HepG2 (cell line): ENCODE measurements around the gene HCFC2. TPM values are rescaled to one million over a fixed set of nuclear protein-coding genes. Genes with fewer than 3 reads are reported as not detected.
A peak's percentile ranks its signal among the peaks of the same experiment; 100 is the strongest.

Experiments
- AHDC1 ChIP-seq: sonication (generic); formaldehyde crosslinking; IDR thresholded peaks from 2 replicates; pipeline ENCODE4 v1.5.1; 2020; ENCODE audit warnings: mild to moderate bottlenecking, missing genetic modification reagents, borderline replicate concordance
- E2F1 ChIP-seq: sonication (generic); formaldehyde crosslinking; IDR thresholded peaks from 2 replicates; pipeline ENCODE4 v1.5.0; 2020; ENCODE audit warnings: missing genetic modification reagents
- ERF ChIP-seq: IDR thresholded peaks from 2 replicates; pipeline ENCODE4 v1.6.1; 2018; ENCODE audit warnings: missing biosample characterization, missing genetic modification reagents
- FOXK1 ChIP-seq: sonication (generic); formaldehyde crosslinking; IDR thresholded peaks from 2 replicates; pipeline ENCODE4 v1.4.0; 2020; ENCODE audit warnings: low read depth, missing genetic modification reagents, borderline replicate concordance
- MATR3 ChIP-seq: sonication (generic); formaldehyde crosslinking; IDR thresholded peaks from 2 replicates; pipeline ENCODE4 v1.4.0; 2020; ENCODE audit warnings: missing genetic modification reagents
- MYC ChIP-seq: sonication (generic); formaldehyde crosslinking; IDR thresholded peaks from 2 replicates; pipeline ENCODE4 v1.9.0; 2021; ENCODE audit warnings: missing genetic modification reagents, borderline replicate concordance
- NRL ChIP-seq: sonication (generic); formaldehyde crosslinking; IDR thresholded peaks from 2 replicates; pipeline ENCODE4 v1.5.0; 2020; ENCODE audit warnings: missing genetic modification reagents, mild to moderate bottlenecking, moderate library complexity, borderline replicate concordance
- POLR2A ChIP-seq, 2 experiments: IDR thresholded peaks; 2 replicates each; pipeline ENCODE4 v1.6.1; 2011; ENCODE audit warnings: low read depth in 2 of 2, low read length in 2 of 2, mild to moderate bottlenecking in 1 of 2, moderate library complexity in 1 of 2; ENCODE audit not compliant: insufficient read depth in 1 of 2
- ZBTB20 ChIP-seq: sonication (generic); formaldehyde crosslinking; IDR thresholded peaks from 2 replicates; pipeline ENCODE4 v1.8.1; 2023; ENCODE audit warnings: missing genetic modification reagents, low read depth, mild to moderate bottlenecking, borderline replicate concordance
- ZBTB46 ChIP-seq: sonication (generic); formaldehyde crosslinking; IDR thresholded peaks from 2 replicates; pipeline ENCODE4 v1.4.0; 2020; ENCODE audit warnings: mild to moderate bottlenecking, missing genetic modification reagents, borderline replicate concordance
- ZFP91 ChIP-seq: sonication (generic); formaldehyde crosslinking; IDR thresholded peaks from 2 replicates; pipeline ENCODE4 v1.9.0; 2022; ENCODE audit warnings: missing genetic modification reagents, mild to moderate bottlenecking, borderline replicate concordance
- ZIK1 ChIP-seq: sonication (generic); formaldehyde crosslinking; IDR thresholded peaks from 2 replicates; pipeline ENCODE4 v1.5.0; 2020; ENCODE audit warnings: mild to moderate bottlenecking, low read depth, missing genetic modification reagents, borderline replicate concordance
- ZNF33A ChIP-seq: sonication (generic); formaldehyde crosslinking; IDR thresholded peaks from 2 replicates; pipeline ENCODE4 v1.5.1; 2020; ENCODE audit warnings: missing genetic modification reagents, mild to moderate bottlenecking, moderate library complexity, borderline replicate concordance
- ZNF350 ChIP-seq: sonication (generic); formaldehyde crosslinking; IDR thresholded peaks from 2 replicates; pipeline ENCODE4 v1.4.0; 2020; ENCODE audit warnings: mild to moderate bottlenecking, low read depth, missing genetic modification reagents, borderline replicate concordance
- polyA plus RNA-seq, 8 experiments: library from polyadenylated mRNA; depleted of rRNA in 3 of 8; stranded (reverse) in 7 of 8; unstranded in 1 of 8; fragments of >200 nt; fragmentation: Illumina TruSeq in 4 of 8; extraction: Trizol in 4 of 8; gene quantifications; 2 replicates each; pipeline versions ENCODE4 v1.2.1 to v1.2.3, GENCODE V29; 2011 to 2016; ENCODE audit warnings: low read depth in 4 of 8, missing spikeins in 1 of 8, mixed read lengths in 1 of 8; ENCODE audit not compliant: insufficient read depth in 1 of 8
- total RNA-seq, 5 experiments: library from RNA; depleted of rRNA; stranded (reverse); fragments of >200 nt; fragmentation: Illumina TruSeq; extraction: Trizol; gene quantifications; 2 replicates each; pipeline ENCODE4 v1.2.3, GENCODE V29; 2016; ENCODE audit warnings: low read depth in 1 of 5

The HCFC2 gene
- total and polyA plus RNA-seq, 2 of the 13 experiments (the other 11 are each of a cell fraction or from before 2014, with no cell fraction given), result 3.7 to 4.9 TPM

GRCh38 chr12:104064031-104064841, at the start of gene HCFC2 (continued):
- 0 out of 2 replicates have a peak, but pooled peaks have one; percentile 39 for TF ChIP-seq ZBTB20 (CRISPR knock-in tag)
- TF ChIP-seq ZIK1 (CRISPR knock-in tag), result peak; percentile 41; the same call in 1 of the 2 replicates
- no peak for TF ChIP-seq ZNF33A (CRISPR knock-in tag)
- peak; percentile 47 to 73; a peak in 2 of 4 replicates for TF ChIP-seq POLR2A (IDR thresholded peaks at IDR 0.05; ENCODE audit: insufficient read depth in 1 of 2, low read depth in 2 of 2, low read length in 2 of 2)
- TF ChIP-seq ZBTB46 (CRISPR knock-in tag), result no peak
- peak; percentile 50 for TF ChIP-seq ZNF350 (CRISPR knock-in tag)
- TF ChIP-seq E2F1 (CRISPR knock-in tag), result peak; percentile 18; the same call in 1 of the 2 replicates
- peak; percentile 63; the same call in 1 of the 2 replicates for TF ChIP-seq NRL (CRISPR knock-in tag)
- peak; percentile 27; the same call in 1 of the 2 replicates for TF ChIP-seq AHDC1
- TF ChIP-seq MYC, result peak; percentile 80; the same call in 1 of the 2 replicates
- TF ChIP-seq MATR3 (CRISPR knock-in tag), result no peak
- peak; percentile 64; the same call in 1 of the 2 replicates for TF ChIP-seq ERF (CRISPR knock-in tag)
- no peak for TF ChIP-seq FOXK1 (CRISPR knock-in tag)
- peak; percentile 91 for TF ChIP-seq ZFP91 (CRISPR knock-in tag)
